Measurements from ENCODE around the gene C2orf92. TPM values are rescaled to one million over a fixed set of nuclear protein-coding genes. Genes with fewer than 3 reads are reported as not detected.

Gene C2orf92
- total RNA-seq, 1 donor from 2014 or later: 11.5 TPM

GRCh38 chr2:97728091-97728731 is 58.7 kb downstream of the C2orf92 start:
- Mint-ChIP-seq H3K27me3 (no peaks in the 10 kb centered on the region), H3K4me3 (no peak overlapping the region), H3K9me3 (no peaks in the 10 kb centered on the region), H3K36me3 (no peaks in the 10 kb centered on the region), H3K4me1 (ENCODE audit: unreplicated experiment) (peaks cover 21% of the 10 kb centered on the region), H3K27ac (no peak overlapping the region)
- no peak for TF ChIP-seq CTCF (conservative IDR thresholded peaks at IDR 0.05)
- no peak for DNase-seq (ENCODE audit: extremely low spot score, unreplicated experiment)

GRCh38 chr2:97730245-97730644 is 60.7 kb downstream of the C2orf92 start:
- no peak for TF ChIP-seq CTCF (conservative IDR thresholded peaks at IDR 0.05)
- no peaks in the 10 kb centered on the region for H3K36me3 Mint-ChIP-seq
- no peak overlapping the region for H3K4me3 Mint-ChIP-seq
- H3K9me3 Mint-ChIP-seq: no peaks in the 10 kb centered on the region
- H3K27me3 Mint-ChIP-seq: no peaks in the 10 kb centered on the region
- DNase-seq (ENCODE audit: extremely low spot score, unreplicated experiment): no peak
- peaks cover 21% of the 10 kb centered on the region for H3K4me1 Mint-ChIP-seq (ENCODE audit: unreplicated experiment)
- no peak overlapping the region for H3K27ac Mint-ChIP-seq

GRCh38 chr2:97731274-97732020 is 61.9 kb downstream of the C2orf92 start:
- Mint-ChIP-seq H3K9me3 (no peaks in the 10 kb centered on the region), H3K4me1 (ENCODE audit: unreplicated experiment) (peaks cover 11% of the 10 kb centered on the region), H3K27ac (no peak overlapping the region), H3K27me3 (no peaks in the 10 kb centered on the region), H3K4me3 (no peak overlapping the region), H3K36me3 (no peaks in the 10 kb centered on the region)
- TF ChIP-seq CTCF (conservative IDR thresholded peaks at IDR 0.05): no peak
- DNase-seq (ENCODE audit: extremely low spot score, unreplicated experiment): no peak

- Mint-ChIP-seq H3K27me3 (no peaks in the 10 kb centered on the region), H3K4me1 (ENCODE audit: unreplicated experiment) (peaks cover 7% of the 10 kb centered on the region), H3K36me3 (no peaks in the 10 kb centered on the region), H3K4me3 (no peak overlapping the region), H3K27ac (no peak overlapping the region), H3K9me3 (no peaks in the 10 kb centered on the region)
- TF ChIP-seq CTCF (conservative IDR thresholded peaks at IDR 0.05): no peak
- no peak for DNase-seq (ENCODE audit: extremely low spot score, unreplicated experiment)
Observed at GRCh38 chr2:97732436-97733340, 63.2 kb downstream of the C2orf92 start.

GRCh38 chr2:97733341-97734035 is 64.0 kb downstream of the C2orf92 start:
- Mint-ChIP-seq H3K27ac (no peak overlapping the region), H3K4me3 (no peak overlapping the region), H3K4me1 (ENCODE audit: unreplicated experiment) (peaks cover under 1% of the 10 kb centered on the region), H3K27me3 (no peaks in the 10 kb centered on the region), H3K36me3 (no peaks in the 10 kb centered on the region), H3K9me3 (no peaks in the 10 kb centered on the region)
- no peak for TF ChIP-seq CTCF (conservative IDR thresholded peaks at IDR 0.05)
- DNase-seq (ENCODE audit: extremely low spot score, unreplicated experiment): no peak
